ENCODE data around the gene MATN4. TPM values are rescaled to one million over a fixed set of nuclear protein-coding genes. Genes with fewer than 3 reads are reported as not detected.

Gene MATN4
- total RNA-seq, 4 donors from 2014 or later = 5.6 TPM; not detected in 3

GRCh38 chr20:45248609-45249008, 59.5 kb downstream of the MATN4 start:
- H3K27me3 ChIP-seq = peaks cover 0 to 8% of the 10 kb centered on the region in 2 donors
- no peaks in the 10 kb centered on the region for H3K9me3 ChIP-seq
- intact Hi-C loops (cut with DNase I; ENCODE audit: low total_unique reads) = no loop called here
- no peak overlapping the region for H3K4me3 ChIP-seq
- TF ChIP-seq POLR2A (IDR thresholded peaks at IDR 0.05) = no peak
- TF ChIP-seq CTCF (IDR thresholded peaks at IDR 0.05) = no peak
- no peak overlapping the region for H3K27ac ChIP-seq
- no peaks in the 10 kb centered on the region for H3K36me3 ChIP-seq
- no peaks in the 10 kb centered on the region for H3K4me1 ChIP-seq
- DNase-seq = no peak

GRCh38 chr20:45247865-45248264, 60.2 kb downstream of the MATN4 start:
- Histone ChIP-seq H3K4me1 (no peaks in the 10 kb centered on the region), H3K4me3 (no peak overlapping the region), H3K27ac (no peak overlapping the region), H3K9me3 (no peaks in the 10 kb centered on the region), H3K27me3 (peaks cover 0 to 8% of the 10 kb centered on the region in 2 donors), H3K36me3 (no peaks in the 10 kb centered on the region)
- intact Hi-C loops (cut with DNase I; ENCODE audit: low total_unique reads) = no loop called here
- DNase-seq = no peak
- TF ChIP-seq POLR2A (IDR thresholded peaks at IDR 0.05) (no peak), CTCF (IDR thresholded peaks at IDR 0.05) (no peak)

GRCh38 chr20:45246109-45246508, 62.0 kb downstream of the MATN4 start:
- Histone ChIP-seq H3K36me3 (no peaks in the 10 kb centered on the region), H3K4me1 (no peaks in the 10 kb centered on the region), H3K4me3 (no peak overlapping the region), H3K9me3 (no peaks in the 10 kb centered on the region), H3K27ac (no peak overlapping the region), H3K27me3 (peaks cover 0 to 8% of the 10 kb centered on the region in 2 donors)
- no peak for DNase-seq
- no peak for TF ChIP-seq POLR2A (IDR thresholded peaks at IDR 0.05)
- no peak for TF ChIP-seq CTCF (IDR thresholded peaks at IDR 0.05)
- intact Hi-C loops (cut with DNase I; ENCODE audit: low total_unique reads) = no loop called here

Other genes starting within 250 kb of the MATN4 start
- under 1 TPM in 1 of 4 donors, not detected in 3; 0.97 TPM for gene KCNS1, start 207.2 kb downstream of the MATN4 start, total RNA-seq
- gene WFDC5, start 193.1 kb downstream of the MATN4 start, total RNA-seq = not detected
- gene WFDC12, start 183.8 kb downstream of the MATN4 start, total RNA-seq = not detected
- not detected for gene PI3, start 133.4 kb downstream of the MATN4 start, total RNA-seq
- gene SEMG1, start 101.3 kb downstream of the MATN4 start, total RNA-seq = not detected
- not detected for gene SEMG2, start 86.9 kb downstream of the MATN4 start, total RNA-seq
- gene SLPI, start 53.7 kb downstream of the MATN4 start, total RNA-seq = 10 to 100 TPM in 3 of 4 donors, 1 to 10 TPM in 1; 1.0 to 57.4 (median 20.9) TPM
- not detected for gene RBPJL, start 1.5 kb downstream of the MATN4 start, total RNA-seq
- gene SDC4, start 40.1 kb upstream of the MATN4 start, total RNA-seq = 10 to 100 TPM in 3 of 4 donors, 1 to 10 TPM in 1; 7.9 to 77.9 (median 48.4) TPM
- gene SYS1, start 54.9 kb upstream of the MATN4 start, total RNA-seq = 10 to 100 TPM; 19.0 to 35.6 (median 25.0) TPM
- gene TP53TG5, start 70.0 kb upstream of the MATN4 start, total RNA-seq = 1 to 10 TPM in 1 of 4 donors, not detected in 3; 1.9 TPM
- gene DBNDD2, start 100.0 kb upstream of the MATN4 start, total RNA-seq = 10 to 100 TPM in 3 of 4 donors, 1 to 10 TPM in 1; 7.5 to 84.2 (median 62.4) TPM
- gene PIGT, start 107.8 kb upstream of the MATN4 start, total RNA-seq = 10 to 100 TPM; 28.7 to 89.2 (median 62.6) TPM
- 10 to 100 TPM in 2 of 4 donors, 1 to 10 TPM in 1, not detected in 1; 7.9 to 18.3 (median 15.5) TPM for gene WFDC2, start 161.5 kb upstream of the MATN4 start, total RNA-seq
- gene SPINT3, start 207.3 kb upstream of the MATN4 start, total RNA-seq = not detected
- gene WFDC6, start 231.2 kb upstream of the MATN4 start, total RNA-seq = not detected
- gene EPPIN, start 239.1 kb upstream of the MATN4 start, total RNA-seq = under 1 TPM in 1 of 4 donors, not detected in 3; 0.97 TPM

Measured in uterus (tissue), 4 donors.